Esophagus squamous epithelium (tissue), 5 donors: Measurements from ENCODE around the gene VGLL4. TPM values are rescaled to one million over a fixed set of nuclear protein-coding genes. Genes with fewer than 3 reads are reported as not detected.

ENCODE experiments used
- DNase-seq: peaks from one replicate; lab custom pipeline; 2025; lab: John Stamatoyannopoulos, UW
- H3K27ac ChIP-seq, 4 donors: fragments of 200-600 bp; sonication (generic); one replicate each; pipeline ENCODE4 v1.5.1; 2016 to 2019; ENCODE audit warnings: mild to moderate bottlenecking in 1 of 4
- H3K27me3 ChIP-seq, 4 donors: fragments of 200-600 bp; sonication (generic); 1 replicate in 3 of 4; 2 replicates in 1 of 4; pipeline versions ENCODE4 v1.5.1 to v1.6.0; 2017 to 2021; ENCODE audit warnings: antibody characterized with exemption in 1 of 4
- H3K36me3 ChIP-seq, 3 donors: fragments of 200-600 bp; sonication (generic); one replicate each; pipeline ENCODE4 v1.5.1; 2016 to 2019
- H3K4me1 ChIP-seq, 3 donors: fragments of 200-600 bp; sonication (generic); one replicate each; pipeline ENCODE4 v1.5.1; 2017 to 2019
- H3K4me3 ChIP-seq, 4 donors: fragments of 200-600 bp; sonication (generic); 1 replicate in 3 of 4; 2 replicates in 1 of 4; pipeline ENCODE4 v1.5.1; 2016 to 2019; ENCODE audit warnings: mild to moderate bottlenecking in 2 of 4, moderate library complexity in 1 of 4
- H3K9me3 ChIP-seq, 3 donors: fragments of 200-600 bp; sonication (generic); one replicate each; pipeline ENCODE4 v1.5.1; 2016 to 2019
- CTCF ChIP-seq, 6 experiments: fragments of 450-650 bp in 4 of 6; fragments of 200-600 bp in 2 of 6; sonication (generic) in 2 of 6; IDR thresholded peaks; one replicate each; pipeline ENCODE4 v1.5.1; 2016 to 2019; ENCODE audit warnings: antibody characterized with exemption in 6 of 6, mild to moderate bottlenecking in 4 of 6, moderate library complexity in 4 of 6
- POLR2A ChIP-seq, 4 donors: fragments of 450-650 bp; IDR thresholded peaks; one replicate each; pipeline ENCODE4 v1.6.1; 2017; ENCODE audit warnings: antibody characterized with exemption in 4 of 4, mild to moderate bottlenecking in 4 of 4, moderate library complexity in 3 of 4
- WGBS, 2 donors: methylation state at CpG; one replicate each; pipeline ENCODE4 v1.1.5; 2018; 5-methylcytosine and 5-hydroxymethylcytosine counted together
- intact Hi-C: fragments of 100-400 bp; cut with DNase I; formaldehyde crosslinking; loops from one replicate; pipeline ENCODE4 v1.15.0; 2022
- total RNA-seq, 4 donors: library from RNA; depleted of rRNA; stranded (reverse); fragments of >200 nt; gene quantifications; one replicate each; pipeline ENCODE4 v1.1.0, GENCODE V29; 2016
- donor health status: DM: yes; HTN: yes; CAD: no.

Gene VGLL4
- total RNA-seq, 4 donors from 2014 or later: 31.8 to 50.0 (median 44.5) TPM

GRCh38 chr3:11549580-11550140 is 94.1 kb downstream of the VGLL4 start:
- TF ChIP-seq CTCF (IDR thresholded peaks at IDR 0.05) (no peak), POLR2A (IDR thresholded peaks at IDR 0.05) (no peak)
- Histone ChIP-seq H3K4me1 (peaks cover 6 to 28% (median 10%) of the 10 kb centered on the region in 3 donors), H3K36me3 (peaks cover 0 to 25% (median 0%) of the 10 kb centered on the region in 3 donors), H3K4me3 (no peak overlapping the region), H3K27ac (peak overlapping the region in 1 of 4 donors; percentile 30), H3K27me3 (no peaks in the 10 kb centered on the region), H3K9me3 (no peaks in the 10 kb centered on the region)
- no peak for DNase-seq
- WGBS, 2 donors: 71 to 77% methylated on average over 9 of the region's 9 CpGs
- intact Hi-C loops: no loop called here

GRCh38 chr3:11548721-11549131 is 95.0 kb downstream of the VGLL4 start:
- H3K27ac ChIP-seq: no peak overlapping the region
- no peaks in the 10 kb centered on the region for H3K9me3 ChIP-seq
- no peaks in the 10 kb centered on the region for H3K27me3 ChIP-seq
- 31 to 41% methylated on average over 7 of the region's 7 CpGs for WGBS, 2 donors
- H3K36me3 ChIP-seq: peaks cover 0 to 16% (median 0%) of the 10 kb centered on the region in 3 donors
- no peak overlapping the region for H3K4me3 ChIP-seq
- TF ChIP-seq CTCF (IDR thresholded peaks at IDR 0.05) (no peak), POLR2A (IDR thresholded peaks at IDR 0.05) (no peak)
- H3K4me1 ChIP-seq: peaks cover under 1 to 26% (median 3%) of the 10 kb centered on the region in 3 donors
- intact Hi-C loops: no loop called here
- DNase-seq: no peak

GRCh38 chr3:11547498-11547897 is 96.2 kb downstream of the VGLL4 start:
- Histone ChIP-seq H3K27me3 (no peaks in the 10 kb centered on the region), H3K4me1 (peaks cover 0 to 17% (median 3%) of the 10 kb centered on the region in 3 donors), H3K27ac (no peak overlapping the region), H3K4me3 (no peak overlapping the region), H3K9me3 (no peaks in the 10 kb centered on the region), H3K36me3 (peaks cover 0 to 4% (median 0%) of the 10 kb centered on the region in 3 donors)
- intact Hi-C loops: no loop called here
- TF ChIP-seq CTCF (IDR thresholded peaks at IDR 0.05): no peak
- TF ChIP-seq POLR2A (IDR thresholded peaks at IDR 0.05): no peak
- DNase-seq: no peak
- WGBS, 2 donors: 94 to 98% methylated on average over 2 of the region's 2 CpGs

- WGBS, 2 donors: 89 to 90% methylated on average over 4 to 5 of the region's 9 CpGs
- intact Hi-C loops: no loop called here
- TF ChIP-seq POLR2A (IDR thresholded peaks at IDR 0.05) (no peak), CTCF (IDR thresholded peaks at IDR 0.05) (no peak)
- H3K4me3 ChIP-seq: no peak overlapping the region
- H3K36me3 ChIP-seq: no peaks in the 10 kb centered on the region
- H3K9me3 ChIP-seq: no peaks in the 10 kb centered on the region
- H3K27me3 ChIP-seq: no peaks in the 10 kb centered on the region
- peaks cover 0 to 17% (median 3%) of the 10 kb centered on the region in 3 donors for H3K4me1 ChIP-seq
- H3K27ac ChIP-seq: no peak overlapping the region
- no peak for DNase-seq
Observed at GRCh38 chr3:11546657-11547302, 96.9 kb downstream of the VGLL4 start.

GRCh38 chr3:11545186-11545851 is 98.4 kb downstream of the VGLL4 start:
- no peak for DNase-seq
- Histone ChIP-seq H3K9me3 (no peaks in the 10 kb centered on the region), H3K4me1 (peaks cover 0 to 17% (median 3%) of the 10 kb centered on the region in 3 donors), H3K27ac (peak overlapping the region in 3 of 4 donors; percentile 47 to 58 (median 57)), H3K4me3 (no peak overlapping the region), H3K27me3 (no peaks in the 10 kb centered on the region), H3K36me3 (no peaks in the 10 kb centered on the region)
- intact Hi-C loops: no loop called here
- TF ChIP-seq CTCF (IDR thresholded peaks at IDR 0.05) (no peak), POLR2A (IDR thresholded peaks at IDR 0.05) (no peak)
- WGBS, 2 donors: 74 to 80% methylated on average over 8 to 12 of the region's 16 CpGs
